Right atrium auricular region (tissue), 2 donors: ENCODE results near the gene SLC25A21. TPM values are rescaled to one million over a fixed set of nuclear protein-coding genes. Genes with fewer than 3 reads are reported as not detected.
"Not testable (repeated sequence)": the region's sequence is repeated elsewhere in the genome, so short reads cannot be mapped to it uniquely, and the experiment has no call there.

Experiments
- DNase-seq: peaks from one replicate; pipeline ENCODE4 v3.0.0-alpha.2; 2019; ENCODE audit warnings: low spot score
- H3K27ac ChIP-seq, 2 donors: fragments of 200-600 bp; sonication (generic); 1 replicate in 1 of 2; 2 replicates in 1 of 2; pipeline ENCODE4 v1.5.1; 2016 to 2019
- H3K27me3 ChIP-seq, 2 donors: fragments of 200-600 bp; sonication (generic); one replicate each; pipeline versions ENCODE4 v1.5.1 to v1.6.0; 2017 to 2019
- H3K36me3 ChIP-seq: fragments of 200-600 bp; sonication (generic); one replicate; pipeline ENCODE4 v1.5.1; 2016
- H3K4me1 ChIP-seq, 2 donors: fragments of 200-600 bp; sonication (generic); one replicate each; pipeline versions ENCODE4 v1.5.1 to v1.6.0; 2017 to 2019
- H3K4me3 ChIP-seq, 2 donors: fragments of 200-600 bp; sonication (generic); 1 replicate in 1 of 2; 2 replicates in 1 of 2; pipeline ENCODE4 v1.5.1; 2017 to 2019; ENCODE audit warnings: mild to moderate bottlenecking in 1 of 2, moderate library complexity in 1 of 2
- H3K9me3 ChIP-seq, 2 donors: fragments of 200-600 bp; sonication (generic); one replicate each; pipeline ENCODE4 v1.5.1; 2019
- CTCF ChIP-seq, 2 donors: fragments of 200-600 bp; sonication (generic); IDR thresholded peaks; one replicate each; pipeline ENCODE4 v1.5.1; 2019; ENCODE audit warnings: antibody characterized with exemption in 2 of 2
- total RNA-seq, 2 donors: library from RNA; depleted of rRNA; stranded (reverse); fragments of >200 nt; gene quantifications; one replicate each; pipeline ENCODE4 v1.1.0, GENCODE V29; 2016

SLC25A21 gene
- total RNA-seq, 2 donors from 2014 or later: 0.55 to 0.93 TPM

- Histone ChIP-seq H3K4me3 (no peak overlapping the region), H3K36me3 (no peaks in the 10 kb centered on the region), H3K27ac (no peak overlapping the region), H3K27me3 (no peaks in the 10 kb centered on the region), H3K4me1 (no peaks in the 10 kb centered on the region), H3K9me3 (no peaks in the 10 kb centered on the region)
- no peak for TF ChIP-seq CTCF (IDR thresholded peaks at IDR 0.05)
- no peak for DNase-seq
Measured at GRCh38 chr14:36988989-36989388, 183.4 kb downstream of the SLC25A21 start.

- Histone ChIP-seq H3K9me3 (no peaks in the 10 kb centered on the region), H3K4me1 (no peaks in the 10 kb centered on the region), H3K27me3 (no peaks in the 10 kb centered on the region), H3K4me3 (no peak overlapping the region), H3K27ac (no peak overlapping the region), H3K36me3 (no peaks in the 10 kb centered on the region)
- DNase-seq: no peak
- no peak for TF ChIP-seq CTCF (IDR thresholded peaks at IDR 0.05)
Measured at GRCh38 chr14:36988568-36988967, 183.8 kb downstream of the SLC25A21 start.

- H3K9me3 ChIP-seq: no peaks in the 10 kb centered on the region
- no peaks in the 10 kb centered on the region for H3K27me3 ChIP-seq
- DNase-seq: no peak
- H3K27ac ChIP-seq: no peak overlapping the region
- H3K4me3 ChIP-seq: no peak overlapping the region
- H3K4me1 ChIP-seq: no peaks in the 10 kb centered on the region
- no peak for TF ChIP-seq CTCF (IDR thresholded peaks at IDR 0.05)
- H3K36me3 ChIP-seq: no peaks in the 10 kb centered on the region
Measured at GRCh38 chr14:36986407-36986806, 186.0 kb downstream of the SLC25A21 start.

GRCh38 chr14:36981832-36982529, 190.4 kb downstream of the SLC25A21 start:
- H3K36me3 ChIP-seq: no peaks in the 10 kb centered on the region
- H3K9me3 ChIP-seq: no peaks in the 10 kb centered on the region
- no peaks in the 10 kb centered on the region for H3K4me1 ChIP-seq
- no peaks in the 10 kb centered on the region for H3K27me3 ChIP-seq
- no peak overlapping the region for H3K4me3 ChIP-seq
- TF ChIP-seq CTCF (IDR thresholded peaks at IDR 0.05): no peak
- no peak overlapping the region for H3K27ac ChIP-seq
- DNase-seq: no peak

GRCh38 chr14:36980413-36980812, 192.0 kb downstream of the SLC25A21 start:
- not testable (repeated sequence) for H3K4me3 ChIP-seq, H3K27me3 ChIP-seq, DNase-seq

GRCh38 chr14:36979863-36980262, 192.5 kb downstream of the SLC25A21 start:
- H3K36me3 ChIP-seq: no peaks in the 10 kb centered on the region
- no peaks in the 10 kb centered on the region for H3K9me3 ChIP-seq
- no peak overlapping the region for H3K4me3 ChIP-seq
- H3K4me1 ChIP-seq: no peaks in the 10 kb centered on the region
- TF ChIP-seq CTCF (IDR thresholded peaks at IDR 0.05): no peak
- no peak for DNase-seq
- H3K27ac ChIP-seq: no peak overlapping the region
- H3K27me3 ChIP-seq: no peaks in the 10 kb centered on the region

More at GRCh38 chr14:36980413-36980812, 192.0 kb downstream of the SLC25A21 start:
- H3K27ac ChIP-seq, H3K9me3 ChIP-seq, H3K4me1 ChIP-seq, H3K36me3 ChIP-seq: not testable (repeated sequence)
